HepG2 (cell line): ENCODE measurements around the gene EHBP1. TPM values are rescaled to one million over a fixed set of nuclear protein-coding genes. Genes with fewer than 3 reads are reported as not detected.

ENCODE experiments used
- ATAC-seq: fragments of 200-7000 bp; cut with Tn5 transposase; 3 replicates; pipeline ENCODE4 v1.9.1; 2020; ENCODE audit warnings: mild to moderate bottlenecking, moderate library complexity
- BruUV-seq: library from RNA; stranded (reverse); fragments of 400-500 nt; replicated peaks from 2 replicates; lab custom pipeline; 2021; lab: Mats Ljungman, UMichigan
- CTCF ChIA-PET: fragments of 300-600 bp; formaldehyde crosslinking; extraction: SDS; loops from one replicate; lab custom pipeline; 2021; ENCODE audit warnings: low total read pairs, inconsistent platforms, low intra/inter-chr PET ratio; lab: Yijun Ruan, JAX
- POLR2A ChIA-PET: fragments of 350-600 bp; sonication (Branson Sonifier 250); formaldehyde crosslinking; loops from one replicate; lab custom pipeline; 2020; ENCODE audit warnings: antibody characterized with exemption, inconsistent platforms; lab: Yijun Ruan, JAX
- DNase-seq: peaks from one replicate; pipeline ENCODE4 v3.0.0-alpha.2; 2015; ENCODE audit warnings: low spot score
- FAIRE-seq: peaks from 3 replicates; lab custom pipeline; 2011; peaks lifted over from hg19 to GRCh38; lab: Jason Lieb, UNC
- H2AFZ ChIP-seq: one replicate; pipeline ENCODE4 v1.6.1; 2011; ENCODE audit warnings: low read length, inconsistent platforms
- H3K27ac ChIP-seq: fragments of 300-600 bp; 3 replicates; pipeline ENCODE4 v1.8.0; 2011; ENCODE audit warnings: mixed run types, mild to moderate bottlenecking, mixed read lengths, low read length, inconsistent platforms; ENCODE audit not compliant: insufficient read depth; ENCODE audit errors: extremely low read length
- H3K27me3 ChIP-seq, 2 experiments: fragments of 200-600 bp in 1 of 2; 2 replicates in 1 of 2; 3 replicates in 1 of 2; pipeline versions ENCODE4 v1.6.0 to v1.8.0; 2011; ENCODE audit warnings: low read length in 2 of 2, mild to moderate bottlenecking in 2 of 2, moderate library complexity in 2 of 2, inconsistent platforms in 1 of 2; ENCODE audit not compliant: insufficient read depth in 2 of 2, control insufficient read depth in 1 of 2
- H3K36me3 ChIP-seq, 2 experiments: fragments of 200-600 bp in 1 of 2; replicated peaks in 1 of 2; 2 replicates in 1 of 2; 3 replicates in 1 of 2; pipeline versions ENCODE4 v1.5.1 to v1.8.0; 2011; ENCODE audit warnings: low read length in 2 of 2, inconsistent platforms in 1 of 2; ENCODE audit not compliant: insufficient read depth in 2 of 2, control insufficient read depth in 1 of 2
- H3K4me1 ChIP-seq: 2 replicates; pipeline ENCODE4 v1.5.1; 2012; ENCODE audit warnings: low read length, inconsistent platforms; ENCODE audit not compliant: insufficient read depth
- H3K4me2 ChIP-seq: 2 replicates; pipeline ENCODE4 v1.6.0; 2011; ENCODE audit warnings: low read depth, low read length, inconsistent platforms
- H3K4me3 ChIP-seq, 3 experiments: fragments of 200-600 bp in 1 of 3; sonication (generic), shearing (Covaris generic) in 1 of 3; replicated peaks in 1 of 3; 2 replicates each; pipeline ENCODE4 v1.5.1; 2011 to 2016; ENCODE audit warnings: low read length in 3 of 3, inconsistent platforms in 2 of 3, low read depth in 2 of 3, mild to moderate bottlenecking in 2 of 3, control low read depth in 1 of 3, mixed read lengths in 1 of 3; ENCODE audit not compliant: insufficient read depth in 1 of 3
- H3K79me2 ChIP-seq: one replicate; pipeline ENCODE4 v1.6.1; 2011; ENCODE audit warnings: low read length, inconsistent platforms; ENCODE audit not compliant: insufficient read depth
- H3K9ac ChIP-seq: 2 replicates; pipeline ENCODE4 v1.6.0; 2011; ENCODE audit warnings: mild to moderate bottlenecking, low read depth, low read length, inconsistent platforms; ENCODE audit not compliant: insufficient read depth
- H3K9me3 ChIP-seq: 2 replicates; pipeline ENCODE4 v1.5.1; 2012; ENCODE audit warnings: mild to moderate bottlenecking, low read length
- H4K20me1 ChIP-seq: 2 replicates; pipeline ENCODE4 v1.6.0; 2011; ENCODE audit warnings: inconsistent platforms, mild to moderate bottlenecking, low read length, moderate library complexity; ENCODE audit not compliant: insufficient read depth
- AGO2 ChIP-seq: fragments of 200-400 bp; formaldehyde crosslinking; optimal IDR thresholded peaks from 2 replicates; pipeline ENCODE3; 2017; ENCODE audit warnings: mild to moderate bottlenecking, low read depth, low read length, moderate library complexity
- HIVEP1 ChIP-seq: sonication (generic); formaldehyde crosslinking; IDR thresholded peaks from 2 replicates; pipeline ENCODE4 v1.4.0; 2020; ENCODE audit warnings: mild to moderate bottlenecking, missing genetic modification reagents
- MAFF ChIP-seq: IDR thresholded peaks from 2 replicates; pipeline ENCODE4 v1.6.1; 2011; ENCODE audit warnings: low read depth, low read length, improper control_type of control experiment
- MAFG ChIP-seq: sonication (generic); formaldehyde crosslinking; IDR thresholded peaks from 2 replicates; pipeline ENCODE4 v1.5.1; 2020; ENCODE audit warnings: mild to moderate bottlenecking, missing genetic modification reagents
- MAFK ChIP-seq, 2 experiments: IDR thresholded peaks in 1 of 2; conservative IDR thresholded peaks in 1 of 2; 2 replicates each; pipeline ENCODE4 v1.6.1; 2011; ENCODE audit warnings: improper control_type of control experiment in 2 of 2, low read length in 2 of 2
- POGZ ChIP-seq: sonication (generic); formaldehyde crosslinking; IDR thresholded peaks from 2 replicates; pipeline ENCODE4 v1.4.0; 2020; ENCODE audit warnings: mild to moderate bottlenecking, missing genetic modification reagents
- RBM22 ChIP-seq: fragments of 200-400 bp; formaldehyde crosslinking; optimal IDR thresholded peaks from 2 replicates; pipeline ENCODE3; 2017; ENCODE audit warnings: mild to moderate bottlenecking, low read length, moderate library complexity
- RCOR2 ChIP-seq: IDR thresholded peaks from 2 replicates; pipeline ENCODE4 v1.6.1; 2016; ENCODE audit warnings: missing biosample characterization, missing genetic modification reagents
- STAT5B ChIP-seq: sonication (generic); formaldehyde crosslinking; IDR thresholded peaks from 2 replicates; pipeline ENCODE4 v1.4.0; 2020; ENCODE audit warnings: missing genetic modification reagents
- TCF7 ChIP-seq: sonication (generic); IDR thresholded peaks from 2 replicates; pipeline ENCODE4 v1.6.1; 2016; ENCODE audit warnings: antibody characterized with exemption, low read depth
- ZFP36L1 ChIP-seq: sonication (generic); formaldehyde crosslinking; IDR thresholded peaks from 2 replicates; pipeline ENCODE4 v1.8.0; 2022; ENCODE audit warnings: mild to moderate bottlenecking, missing genetic modification reagents, moderate library complexity
- ZNF274 ChIP-seq: sonication (generic); formaldehyde crosslinking; IDR thresholded peaks from 2 replicates; pipeline ENCODE4 v1.5.1; 2020; ENCODE audit warnings: mild to moderate bottlenecking, missing genetic modification reagents
- WGBS: methylation state at CpG from one replicate; pipeline ENCODE4 v1.1.6; 2017; ENCODE audit warnings: low lambda C conversion rate; 5-methylcytosine and 5-hydroxymethylcytosine counted together
- in situ Hi-C: cut with HindIII; loops from 2 replicates; pipeline ENCODE4 v1.10.0; 2017; ENCODE audit warnings: low pct_unique_long_range_greater_than_20kb; ENCODE audit not compliant: extremely low pct_ligation_motif_present
- intact Hi-C: fragments of 100-400 bp; cut with micrococcal nuclease; formaldehyde crosslinking; loops from one replicate; pipeline ENCODE4 v1.10.0; 2022; ENCODE audit not compliant: unreplicated experiment
- polyA plus RNA-seq, 8 experiments: library from polyadenylated mRNA; depleted of rRNA in 3 of 8; stranded (reverse) in 7 of 8; unstranded in 1 of 8; fragments of >200 nt; fragmentation: Illumina TruSeq in 4 of 8; extraction: Trizol in 4 of 8; gene quantifications; 2 replicates each; pipeline versions ENCODE4 v1.2.1 to v1.2.3, GENCODE V29; 2011 to 2016; ENCODE audit warnings: low read depth in 4 of 8, missing spikeins in 1 of 8, mixed read lengths in 1 of 8; ENCODE audit not compliant: insufficient read depth in 1 of 8
- total RNA-seq, 5 experiments: library from RNA; depleted of rRNA; stranded (reverse); fragments of >200 nt; fragmentation: Illumina TruSeq; extraction: Trizol; gene quantifications; 2 replicates each; pipeline ENCODE4 v1.2.3, GENCODE V29; 2016; ENCODE audit warnings: low read depth in 1 of 5
- TF ChIP-seq, protein P1 (sequence below): sonication (generic); formaldehyde crosslinking; IDR thresholded peaks from 2 replicates; pipeline ENCODE4 v1.5.1; 2020; ENCODE audit warnings: missing genetic modification reagents, mild to moderate bottlenecking, borderline replicate concordance
- TF ChIP-seq, protein P2 (sequence below): sonication (generic); formaldehyde crosslinking; IDR thresholded peaks from 2 replicates; pipeline ENCODE4 v1.5.0; 2020; ENCODE audit warnings: mild to moderate bottlenecking, missing genetic modification reagents

Gene EHBP1
- total and polyA plus RNA-seq, 2 of the 13 experiments (the other 11 are each of a cell fraction or from before 2014, with no cell fraction given), result 93.5 to 146 TPM

DNA sequence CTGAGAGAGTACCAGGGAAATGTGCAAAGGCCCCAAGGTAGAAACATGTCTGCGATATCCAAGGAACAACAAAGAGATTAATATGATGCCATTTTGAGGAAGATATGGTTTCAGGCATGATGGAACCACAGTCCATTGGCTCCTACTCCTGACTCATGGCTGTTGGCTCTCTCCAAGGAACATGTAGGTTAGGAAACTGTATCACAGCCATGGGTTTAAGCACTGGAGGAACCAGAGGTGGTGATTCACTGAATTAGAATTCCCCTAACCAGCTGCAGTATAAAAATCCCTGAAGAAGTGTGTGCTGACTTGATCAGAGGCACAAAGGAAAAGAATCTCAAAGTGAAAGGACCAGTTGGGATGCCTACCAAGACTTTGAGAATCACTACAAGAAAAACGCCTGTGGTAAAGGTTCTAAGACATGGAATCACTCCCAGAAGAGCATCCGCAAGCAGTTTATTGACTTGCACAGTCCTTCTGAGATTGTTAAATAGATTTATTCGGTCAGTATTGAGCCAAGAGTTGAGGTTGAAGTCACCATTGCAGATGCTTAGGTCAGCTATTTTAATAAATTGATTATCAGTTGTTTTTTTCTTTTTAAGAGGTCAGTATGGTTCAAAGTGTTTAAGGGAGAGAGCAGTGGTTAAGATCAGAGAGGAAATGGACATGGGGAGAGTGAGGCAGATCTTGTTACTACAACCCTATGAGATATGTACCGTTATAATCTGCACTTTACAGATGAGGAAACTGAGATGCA is 234.4 kb downstream of the EHBP1 start:
- CTCF ChIA-PET, result no interaction called here
- no peak overlapping the region for H2AFZ ChIP-seq
- ATAC-seq, result peak; percentile 37; the same call in 1 of the 3 replicates
- WGBS, result 94% methylated on average over 5 of the region's 5 CpGs
- H3K4me2 ChIP-seq, result no peak overlapping the region
- peaks cover 6 to 60% of the 10 kb centered on the region in 2 experiments for H3K36me3 ChIP-seq
- H4K20me1 ChIP-seq, result no peaks in the 10 kb centered on the region
- TF ChIP-seq ZNF274 (no peak), MAFF (peak; percentile 94), ZFP36L1 (CRISPR knock-in tag) (no peak), AGO2 (peak; percentile 14), POGZ (CRISPR knock-in tag) (no peak), RBM22 (peak; percentile 72), HIVEP1 (CRISPR knock-in tag) (no peak), RCOR2 (CRISPR knock-in tag) (no peak), STAT5B (no peak), MAFG (no peak), MAFK (conservative IDR thresholded peaks at IDR 0.05 in 1 of 2, IDR thresholded peaks at IDR 0.05 in 1 of 2; ENCODE audit: low read length in 2 of 2) (peak; percentile 93 to 97), TCF7 (no peak)
- TF ChIP-seq, protein P1, sequence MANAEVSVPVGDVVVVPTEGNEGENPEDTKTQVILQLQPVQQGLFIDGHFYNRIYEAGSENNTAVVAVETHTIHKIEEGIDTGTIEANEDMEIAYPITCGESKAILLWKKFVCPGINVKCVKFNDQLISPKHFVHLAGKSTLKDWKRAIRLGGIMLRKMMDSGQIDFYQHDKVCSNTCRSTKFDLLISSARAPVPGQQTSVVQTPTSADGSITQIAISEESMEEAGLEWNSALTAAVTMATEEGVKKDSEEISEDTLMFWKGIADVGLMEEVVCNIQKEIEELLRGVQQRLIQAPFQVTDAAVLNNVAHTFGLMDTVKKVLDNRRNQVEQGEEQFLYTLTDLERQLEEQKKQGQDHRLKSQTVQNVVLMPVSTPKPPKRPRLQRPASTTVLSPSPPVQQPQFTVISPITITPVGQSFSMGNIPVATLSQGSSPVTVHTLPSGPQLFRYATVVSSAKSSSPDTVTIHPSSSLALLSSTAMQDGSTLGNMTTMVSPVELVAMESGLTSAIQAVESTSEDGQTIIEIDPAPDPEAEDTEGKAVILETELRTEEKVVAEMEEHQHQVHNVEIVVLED (CRISPR knock-in tag), result no peak
- TF ChIP-seq, protein P2, sequence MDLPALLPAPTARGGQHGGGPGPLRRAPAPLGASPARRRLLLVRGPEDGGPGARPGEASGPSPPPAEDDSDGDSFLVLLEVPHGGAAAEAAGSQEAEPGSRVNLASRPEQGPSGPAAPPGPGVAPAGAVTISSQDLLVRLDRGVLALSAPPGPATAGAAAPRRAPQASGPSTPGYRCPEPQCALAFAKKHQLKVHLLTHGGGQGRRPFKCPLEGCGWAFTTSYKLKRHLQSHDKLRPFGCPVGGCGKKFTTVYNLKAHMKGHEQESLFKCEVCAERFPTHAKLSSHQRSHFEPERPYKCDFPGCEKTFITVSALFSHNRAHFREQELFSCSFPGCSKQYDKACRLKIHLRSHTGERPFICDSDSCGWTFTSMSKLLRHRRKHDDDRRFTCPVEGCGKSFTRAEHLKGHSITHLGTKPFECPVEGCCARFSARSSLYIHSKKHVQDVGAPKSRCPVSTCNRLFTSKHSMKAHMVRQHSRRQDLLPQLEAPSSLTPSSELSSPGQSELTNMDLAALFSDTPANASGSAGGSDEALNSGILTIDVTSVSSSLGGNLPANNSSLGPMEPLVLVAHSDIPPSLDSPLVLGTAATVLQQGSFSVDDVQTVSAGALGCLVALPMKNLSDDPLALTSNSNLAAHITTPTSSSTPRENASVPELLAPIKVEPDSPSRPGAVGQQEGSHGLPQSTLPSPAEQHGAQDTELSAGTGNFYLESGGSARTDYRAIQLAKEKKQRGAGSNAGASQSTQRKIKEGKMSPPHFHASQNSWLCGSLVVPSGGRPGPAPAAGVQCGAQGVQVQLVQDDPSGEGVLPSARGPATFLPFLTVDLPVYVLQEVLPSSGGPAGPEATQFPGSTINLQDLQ, result no peak
- no TSS peak for BruUV-seq
- no peaks in the 10 kb centered on the region for H3K79me2 ChIP-seq
- H3K27me3 ChIP-seq, result no peaks in the 10 kb centered on the region
- intact Hi-C loops (no loop called here), in situ Hi-C loops (no loop called here)
- H3K27ac ChIP-seq, result no peak overlapping the region
- no peaks in the 10 kb centered on the region for H3K4me1 ChIP-seq
- no peak for DNase-seq
- POLR2A ChIA-PET, result no interaction called here
- H3K9ac ChIP-seq, result no peak overlapping the region
- H3K9me3 ChIP-seq, result no peaks in the 10 kb centered on the region
- no peak for FAIRE-seq
- H3K4me3 ChIP-seq, result no peak overlapping the region
